Esophagus muscularis mucosa (tissue), 4 donors: ENCODE results near the gene CNBP. TPM values are rescaled to one million over a fixed set of nuclear protein-coding genes. Genes with fewer than 3 reads are reported as not detected.
"Not testable (repeated sequence)": the region's sequence is repeated elsewhere in the genome, so short reads cannot be mapped to it uniquely, and the experiment has no call there.

Experiments used
- DNase-seq: peaks from one replicate; pipeline ENCODE4 v3.0.0-alpha.2; 2017; ENCODE audit errors: extremely low spot score
- H3K27ac ChIP-seq, 4 donors: fragments of 200-600 bp; sonication (generic); replicated peaks in 1 of 4; 1 replicate in 3 of 4; 2 replicates in 1 of 4; pipeline ENCODE4 v1.5.1; 2016 to 2019; ENCODE audit warnings: mild to moderate bottlenecking in 1 of 4
- H3K27me3 ChIP-seq, 4 donors: fragments of 200-600 bp; sonication (generic); one replicate each; pipeline versions ENCODE4 v1.5.1 to v1.6.0; 2016 to 2019
- H3K36me3 ChIP-seq, 4 donors: fragments of 200-600 bp; sonication (generic); one replicate each; pipeline ENCODE4 v1.5.1; 2016 to 2019
- H3K4me1 ChIP-seq, 4 donors: fragments of 200-600 bp; sonication (generic); one replicate each; pipeline ENCODE4 v1.5.1; 2016 to 2019
- H3K4me3 ChIP-seq, 4 donors: fragments of 200-600 bp; sonication (generic); 1 replicate in 2 of 4; 2 replicates in 2 of 4; pipeline ENCODE4 v1.5.1; 2016 to 2019; ENCODE audit warnings: mild to moderate bottlenecking in 4 of 4, moderate library complexity in 1 of 4
- H3K9me3 ChIP-seq, 4 donors: fragments of 200-600 bp; sonication (generic); 1 replicate in 3 of 4; 2 replicates in 1 of 4; pipeline ENCODE4 v1.5.1; 2016 to 2019
- CTCF ChIP-seq, 3 experiments: fragments of 200-600 bp in 2 of 3; fragments of 450-650 bp in 1 of 3; sonication (generic) in 2 of 3; IDR thresholded peaks; one replicate each; pipeline ENCODE4 v1.5.1; 2017 to 2019; ENCODE audit warnings: antibody characterized with exemption in 3 of 3, mild to moderate bottlenecking in 2 of 3, moderate library complexity in 1 of 3
- EP300 ChIP-seq: sonication (generic); formaldehyde crosslinking; IDR thresholded peaks from one replicate; pipeline ENCODE4 v1.6.1; 2017; ENCODE audit warnings: antibody characterized with exemption
- POLR2A ChIP-seq: fragments of 450-650 bp; IDR thresholded peaks from one replicate; pipeline ENCODE4 v1.6.1; 2017; ENCODE audit warnings: antibody characterized with exemption, moderate library complexity, mild to moderate bottlenecking, low read depth
- POLR2AphosphoS5 ChIP-seq, 2 donors: sonication (generic); formaldehyde crosslinking; IDR thresholded peaks; one replicate each; pipeline ENCODE4 v1.6.1; 2017; ENCODE audit warnings: antibody characterized with exemption in 2 of 2
- WGBS: methylation state at CpG from one replicate; pipeline ENCODE4 v1.1.5; 2018; 5-methylcytosine and 5-hydroxymethylcytosine counted together
- intact Hi-C: fragments of 100-400 bp; cut with DNase I; formaldehyde crosslinking; loops from one replicate; pipeline ENCODE4 v1.15.1; 2023
- total RNA-seq, 4 donors: library from RNA; depleted of rRNA; stranded (reverse); fragments of >200 nt; gene quantifications; one replicate each; pipeline versions ENCODE4 v1.1.0 to v1.2.1, GENCODE V29; 2016

The CNBP gene
- total RNA-seq, 4 donors from 2014 or later: 395 to 523 (median 469) TPM

GRCh38 chr3:129199366-129199765 is 15.7 kb upstream of the CNBP start:
- no peaks in the 10 kb centered on the region for H3K27me3 ChIP-seq
- intact Hi-C loops: no loop called here
- no peaks in the 10 kb centered on the region for H3K36me3 ChIP-seq
- TF ChIP-seq POLR2A (no peak), POLR2AphosphoS5 (IDR thresholded peaks at IDR 0.05) (no peak), EP300 (no peak), CTCF (IDR thresholded peaks at IDR 0.05) (no peak)
- H3K27ac ChIP-seq: no peak overlapping the region
- DNase-seq: no peak
- WGBS: 93% methylated on average over 8 of the region's 8 CpGs
- H3K4me1 ChIP-seq: peaks cover 28 to 32% (median 31%) of the 10 kb centered on the region in 4 donors
- no peaks in the 10 kb centered on the region for H3K9me3 ChIP-seq
- H3K4me3 ChIP-seq: no peak overlapping the region

GRCh38 chr3:129197321-129197720 is 13.6 kb upstream of the CNBP start:
- Histone ChIP-seq H3K27ac (peak overlapping the region; percentile 76 to 86 (median 76)), H3K27me3 (no peaks in the 10 kb centered on the region), H3K36me3 (no peaks in the 10 kb centered on the region), H3K4me3 (no peak overlapping the region), H3K4me1 (peaks cover 28 to 32% (median 31%) of the 10 kb centered on the region in 4 donors), H3K9me3 (no peaks in the 10 kb centered on the region)
- intact Hi-C loops: no loop called here
- TF ChIP-seq POLR2A: no peak
- TF ChIP-seq EP300: no peak
- no peak for TF ChIP-seq POLR2AphosphoS5 (IDR thresholded peaks at IDR 0.05)
- TF ChIP-seq CTCF (IDR thresholded peaks at IDR 0.05): no peak
- WGBS: 94% methylated on average over 1 of the region's 1 CpG
- no peak for DNase-seq

- H3K9me3 ChIP-seq: no peaks in the 10 kb centered on the region
- TF ChIP-seq EP300 (no peak), POLR2A (no peak), CTCF (IDR thresholded peaks at IDR 0.05) (no peak), POLR2AphosphoS5 (IDR thresholded peaks at IDR 0.05) (no peak)
- H3K27ac ChIP-seq: peak overlapping the region; percentile 76 to 86 (median 76)
- H3K4me1 ChIP-seq: peaks cover 28 to 32% (median 31%) of the 10 kb centered on the region in 4 donors
- H3K27me3 ChIP-seq: no peaks in the 10 kb centered on the region
- intact Hi-C loops: no loop called here
- no peak overlapping the region for H3K4me3 ChIP-seq
- no peak for DNase-seq
- 74% methylated on average over 3 of the region's 3 CpGs for WGBS
- no peaks in the 10 kb centered on the region for H3K36me3 ChIP-seq
Measured at GRCh38 chr3:129196601-129197000, 12.9 kb upstream of the CNBP start.

DNA sequence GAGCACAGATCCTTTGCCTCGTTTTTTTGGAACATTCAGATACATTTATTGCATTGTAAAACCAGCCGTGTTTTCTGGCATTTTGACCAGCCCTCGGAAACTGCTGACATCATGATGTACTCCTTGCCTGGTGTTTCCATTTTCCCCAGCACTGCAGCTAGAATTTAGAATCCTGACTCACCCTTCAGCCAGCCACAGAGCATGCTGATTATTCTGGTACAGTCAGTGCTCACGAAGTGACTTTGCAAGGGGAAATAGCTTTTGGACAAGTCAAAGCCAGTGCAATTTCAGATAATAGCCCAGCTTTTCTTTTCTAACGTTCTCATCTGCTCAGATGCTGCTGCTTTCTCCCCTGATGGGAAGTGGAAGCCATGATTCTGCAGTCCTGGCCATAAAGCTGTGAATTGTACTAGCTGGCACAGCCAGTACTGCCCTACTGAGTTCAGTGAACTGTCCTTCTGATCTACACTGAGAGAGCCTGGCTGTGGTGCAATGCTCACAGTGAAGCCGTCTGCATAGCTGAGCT is 12.1 kb upstream of the CNBP start:
- TF ChIP-seq CTCF (IDR thresholded peaks at IDR 0.05) (no peak), POLR2AphosphoS5 (IDR thresholded peaks at IDR 0.05) (peak; percentile 64 to 76), POLR2A (no peak)
- Histone ChIP-seq H3K4me3 (peak overlapping the region; percentile 12 to 33 (median 20)), H3K4me1 (peaks cover 28 to 32% (median 31%) of the 10 kb centered on the region in 4 donors), H3K27me3 (no peaks in the 10 kb centered on the region), H3K27ac (peak overlapping the region; percentile 76 to 86 (median 76)), H3K9me3 (no peaks in the 10 kb centered on the region), H3K36me3 (no peaks in the 10 kb centered on the region)
- intact Hi-C loops: no loop called here
- DNase-seq: no peak
- WGBS: 32% methylated on average over 6 of the region's 6 CpGs

GRCh38 chr3:129189793-129190192 is 6.1 kb upstream of the CNBP start:
- H3K27ac ChIP-seq, H3K9me3 ChIP-seq, H3K27me3 ChIP-seq, DNase-seq, H3K4me3 ChIP-seq, intact Hi-C loops, H3K36me3 ChIP-seq: not testable (repeated sequence)
- WGBS: 90% methylated on average over 8 of the region's 8 CpGs
- H3K4me1 ChIP-seq: peaks cover 9 to 16% (median 12%) of the 10 kb centered on the region in 4 donors
